SK-N-SH (cell line): ENCODE results near the gene MRPL46. TPM values are rescaled to one million over a fixed set of nuclear protein-coding genes. Genes with fewer than 3 reads are reported as not detected.

Source experiments
- CTCF ChIA-PET: fragments of 300-600, 350-600 bp; formaldehyde crosslinking; extraction: SDS; loops from one replicate; lab custom pipeline; 2021; lab: Yijun Ruan, JAX
- POLR2A ChIA-PET: fragments of 350-600 bp; sonication (Branson Sonifier 250); formaldehyde crosslinking; extraction: SDS; loops from one replicate; lab custom pipeline; 2020; ENCODE audit warnings: antibody characterized with exemption, inconsistent platforms; lab: Yijun Ruan, JAX
- DNase-seq: peaks from one replicate; pipeline ENCODE4 v3.0.0; 2012
- H2AFZ ChIP-seq: fragments of 200-600 bp; sonication (generic); 2 replicates; pipeline ENCODE4 v1.8.1; 2016; ENCODE audit warnings: antibody characterized with exemption, mild to moderate bottlenecking, low read depth
- H3F3A ChIP-seq: fragments of 200-600 bp; sonication (generic); replicated peaks from 2 replicates; pipeline ENCODE3; 2016; ENCODE audit warnings: antibody characterized with exemption, mild to moderate bottlenecking; ENCODE audit not compliant: insufficient read depth
- H3K27ac ChIP-seq, 2 experiments: fragments of 200-500 bp in 1 of 2; fragments of 200-600 bp in 1 of 2; sonication (Bioruptor generic) in 1 of 2; sonication (generic), shearing (Covaris generic) in 1 of 2; 2 replicates each; pipeline versions ENCODE4 v1.5.1 to v1.6.1; 2014 to 2016; ENCODE audit warnings: low read depth in 2 of 2, inconsistent platforms in 1 of 2, low read length in 1 of 2, mild to moderate bottlenecking in 1 of 2, mixed read lengths in 1 of 2
- H3K27me3 ChIP-seq: fragments of 200-600 bp; sonication (generic), shearing (Covaris generic); 2 replicates; pipeline ENCODE4 v1.6.1; 2016; ENCODE audit warnings: mixed run types; ENCODE audit not compliant: insufficient read depth
- H3K36me3 ChIP-seq, 2 experiments: fragments of 200-500 bp in 1 of 2; fragments of 200-600 bp in 1 of 2; sonication (Bioruptor generic) in 1 of 2; sonication (generic) in 1 of 2; replicated peaks in 1 of 2; 2 replicates each; pipeline versions ENCODE3 to v1.5.1; 2014 to 2016; ENCODE audit warnings: low read length in 1 of 2, mild to moderate bottlenecking in 1 of 2; ENCODE audit not compliant: insufficient read depth in 2 of 2, control insufficient read depth in 1 of 2
- H3K4me1 ChIP-seq, 2 experiments: fragments of 200-500 bp in 1 of 2; fragments of 200-600 bp in 1 of 2; sonication (Bioruptor generic) in 1 of 2; sonication (generic), shearing (Covaris generic) in 1 of 2; 2 replicates each; pipeline versions ENCODE4 v1.5.1 to v1.6.1; 2014 to 2016; ENCODE audit warnings: low read depth in 1 of 2, low read length in 1 of 2, mixed run types in 1 of 2; ENCODE audit not compliant: insufficient read depth in 2 of 2, control insufficient read depth in 1 of 2
- H3K4me2 ChIP-seq: fragments of 200-600 bp; sonication (generic), shearing (Covaris generic); 2 replicates; pipeline ENCODE4 v1.6.1; 2017; ENCODE audit warnings: mixed run types
- H3K4me3 ChIP-seq, 2 experiments: fragments of 200-500 bp in 1 of 2; fragments of 200-600 bp in 1 of 2; sonication (Bioruptor generic) in 1 of 2; sonication (generic), shearing (Covaris generic) in 1 of 2; 2 replicates each; pipeline versions ENCODE4 v1.5.1 to v1.8.1; 2014 to 2016; ENCODE audit warnings: low read depth in 2 of 2, inconsistent platforms in 1 of 2, low read length in 1 of 2, mild to moderate bottlenecking in 1 of 2, mixed read lengths in 1 of 2, moderate library complexity in 1 of 2
- H3K79me2 ChIP-seq: fragments of 200-600 bp; sonication (generic); 2 replicates; pipeline ENCODE4 v1.8.1; 2017; ENCODE audit warnings: mild to moderate bottlenecking; ENCODE audit not compliant: insufficient read depth
- H3K9ac ChIP-seq: fragments of 200-600 bp; sonication (generic); 2 replicates; pipeline ENCODE4 v1.6.1; 2017; ENCODE audit warnings: mixed run types
- H3K9me2 ChIP-seq: fragments of 200-600 bp; sonication (generic); 2 replicates; pipeline ENCODE4 v1.6.1; 2017; ENCODE audit warnings: mixed run types
- H3K9me3 ChIP-seq: fragments of 200-600 bp; sonication (generic); 2 replicates; pipeline ENCODE4 v1.6.1; 2017; ENCODE audit warnings: mixed run types, mild to moderate bottlenecking, moderate library complexity
- H4K20me1 ChIP-seq: fragments of 200-600 bp; sonication (generic); 2 replicates; pipeline ENCODE4 v1.6.1; 2017; ENCODE audit warnings: mild to moderate bottlenecking, mixed run types; ENCODE audit not compliant: insufficient read depth
- EP300 ChIP-seq, 2 experiments: IDR thresholded peaks; 2 replicates each; pipeline versions ENCODE4 v1.4.0 to v1.6.1; 2012; ENCODE audit warnings: borderline replicate concordance in 1 of 2, low read depth in 1 of 2, low read length in 1 of 2
- FOSL2 ChIP-seq: IDR thresholded peaks from 2 replicates; pipeline ENCODE4 v1.4.0; 2012; ENCODE audit warnings: low read depth, mild to moderate bottlenecking, moderate library complexity, borderline replicate concordance
- FOXJ3 ChIP-seq: sonication (generic); formaldehyde crosslinking; IDR thresholded peaks from 2 replicates; pipeline ENCODE4 v1.5.1; 2020; ENCODE audit warnings: mild to moderate bottlenecking, missing genetic modification reagents
- FOXM1 ChIP-seq: IDR thresholded peaks from 2 replicates; pipeline ENCODE4 v1.4.0; 2012; ENCODE audit warnings: low read depth, mild to moderate bottlenecking
- GABPA ChIP-seq: IDR thresholded peaks from 2 replicates; pipeline ENCODE4 v1.4.0; 2012; ENCODE audit warnings: low read depth, mild to moderate bottlenecking
- GATA2 ChIP-seq: sonication (generic); formaldehyde crosslinking; IDR thresholded peaks from 2 replicates; pipeline ENCODE4 v1.5.0; 2020; ENCODE audit warnings: mild to moderate bottlenecking, missing genetic modification reagents
- MEF2A ChIP-seq: IDR thresholded peaks from 2 replicates; pipeline ENCODE4 v1.4.0; 2012; ENCODE audit warnings: low read depth, borderline replicate concordance
- MXI1 ChIP-seq: IDR thresholded peaks from 2 replicates; pipeline ENCODE4 v1.6.1; 2012; ENCODE audit warnings: mild to moderate bottlenecking, low read depth, low read length, improper control_type of control experiment
- RAD21 ChIP-seq: IDR thresholded peaks from 2 replicates; pipeline ENCODE4 v1.6.1; 2012; ENCODE audit warnings: mild to moderate bottlenecking, low read length
- RCOR1 ChIP-seq: fragments of 150-350 bp; IDR thresholded peaks from 2 replicates; pipeline ENCODE4 v1.6.1; 2017; ENCODE audit warnings: antibody characterized with exemption, low read length
- RXRA ChIP-seq: IDR thresholded peaks from 2 replicates; pipeline ENCODE4 v1.4.0; 2012; ENCODE audit warnings: low read depth, mild to moderate bottlenecking, borderline replicate concordance
- SIN3A ChIP-seq: IDR thresholded peaks from 2 replicates; pipeline ENCODE4 v1.6.1; 2012; ENCODE audit warnings: low read depth, mild to moderate bottlenecking, low read length, moderate library complexity, borderline replicate concordance
- SMC3 ChIP-seq: IDR thresholded peaks from 2 replicates; pipeline ENCODE4 v1.6.1; 2012; ENCODE audit warnings: low read depth, low read length, improper control_type of control experiment
- TAF1 ChIP-seq: IDR thresholded peaks from 2 replicates; pipeline ENCODE4 v1.6.1; 2012; ENCODE audit warnings: low read depth, mild to moderate bottlenecking, low read length, moderate library complexity, borderline replicate concordance
- TCF12 ChIP-seq: IDR thresholded peaks from 2 replicates; pipeline ENCODE4 v1.4.0; 2012
- TEAD4 ChIP-seq: IDR thresholded peaks from 2 replicates; pipeline ENCODE4 v1.4.0; 2012; ENCODE audit warnings: mild to moderate bottlenecking, borderline replicate concordance; ENCODE audit not compliant: insufficient read depth
- YY1 ChIP-seq: IDR thresholded peaks from 2 replicates; pipeline ENCODE4 v1.4.0; 2012; ENCODE audit warnings: low read depth, mild to moderate bottlenecking
- WGBS: methylation state at CpG from one replicate; pipeline ENCODE4 v1.1.6; 2017; ENCODE audit warnings: low lambda C conversion rate; 5-methylcytosine and 5-hydroxymethylcytosine counted together
- polyA plus RNA-seq, 3 experiments: library from polyadenylated mRNA; depleted of rRNA; stranded (reverse); fragments of >200 nt; gene quantifications; 2 replicates each; pipeline ENCODE4 v1.2.3, GENCODE V29; 2012
- TF ChIP-seq, protein P1 (sequence below): IDR thresholded peaks from 2 replicates; pipeline ENCODE4 v1.4.0; 2012; ENCODE audit warnings: low read depth, borderline replicate concordance
- TF ChIP-seq, protein P2 (sequence below): fragments of 150-350 bp; IDR thresholded peaks from 2 replicates; pipeline ENCODE4 v1.6.1; 2016; ENCODE audit warnings: mild to moderate bottlenecking, low read depth, low read length
- TF ChIP-seq, protein P3 (sequence below): IDR thresholded peaks from 2 replicates; pipeline ENCODE4 v1.4.0; 2012; ENCODE audit warnings: low read depth, borderline replicate concordance
- TF ChIP-seq, protein P4 (sequence below): IDR thresholded peaks from 2 replicates; pipeline ENCODE4; 2012
- TF ChIP-seq, protein P5 (sequence below): fragments of 150-350 bp; IDR thresholded peaks from 2 replicates; pipeline ENCODE4 v1.6.1; 2017; ENCODE audit warnings: antibody characterized with exemption, low read length, low read depth, borderline replicate concordance
- TF ChIP-seq, protein P6 (sequence below): IDR thresholded peaks from 2 replicates; pipeline ENCODE4 v1.4.0; 2012; ENCODE audit warnings: low read depth

MRPL46 gene
- polyA plus RNA-seq, 1 of the 3 experiments (the other 2 are of a cell fraction), result 33.8 TPM

DNA sequence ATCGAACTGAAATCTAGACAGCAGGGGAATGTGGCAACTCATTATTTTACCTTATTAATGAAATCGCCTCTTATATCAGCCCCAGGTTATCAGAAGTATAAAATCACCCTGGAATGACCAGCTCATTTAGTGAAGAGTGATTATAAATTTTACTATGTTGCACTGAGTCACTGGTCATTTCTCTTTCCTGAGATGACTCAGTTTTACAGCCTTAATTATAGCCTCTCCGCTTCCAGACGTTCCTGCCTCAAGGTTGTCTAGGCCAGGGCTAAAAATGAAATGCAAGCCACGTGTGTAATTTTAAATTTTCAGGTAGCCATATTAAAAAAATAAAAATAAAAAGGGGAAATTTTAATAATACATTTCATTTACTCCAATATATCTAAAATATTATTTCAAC, 46.0 kb upstream of the MRPL46 start:
- POLR2A ChIA-PET, result no interaction called here
- Histone ChIP-seq H3K4me3 (no peak overlapping the region), H3K9me3 (no peaks in the 10 kb centered on the region), H3K27me3 (no peaks in the 10 kb centered on the region), H3K27ac (no peak overlapping the region), H3K9ac (no peak overlapping the region), H3K9me2 (no peaks in the 10 kb centered on the region), H3K36me3 (peaks cover 6 to 45% of the 10 kb centered on the region in 2 experiments), H3F3A (no peaks in the 10 kb centered on the region), H3K4me2 (no peak overlapping the region), H2AFZ (no peak overlapping the region), H3K79me2 (no peaks in the 10 kb centered on the region), H3K4me1 (no peaks in the 10 kb centered on the region), H4K20me1 (no peaks in the 10 kb centered on the region)
- 81% methylated on average over 5 of the region's 5 CpGs for WGBS
- TF ChIP-seq FOXM1, result no peak
- TF ChIP-seq MXI1, result no peak
- TF ChIP-seq, protein P1, sequence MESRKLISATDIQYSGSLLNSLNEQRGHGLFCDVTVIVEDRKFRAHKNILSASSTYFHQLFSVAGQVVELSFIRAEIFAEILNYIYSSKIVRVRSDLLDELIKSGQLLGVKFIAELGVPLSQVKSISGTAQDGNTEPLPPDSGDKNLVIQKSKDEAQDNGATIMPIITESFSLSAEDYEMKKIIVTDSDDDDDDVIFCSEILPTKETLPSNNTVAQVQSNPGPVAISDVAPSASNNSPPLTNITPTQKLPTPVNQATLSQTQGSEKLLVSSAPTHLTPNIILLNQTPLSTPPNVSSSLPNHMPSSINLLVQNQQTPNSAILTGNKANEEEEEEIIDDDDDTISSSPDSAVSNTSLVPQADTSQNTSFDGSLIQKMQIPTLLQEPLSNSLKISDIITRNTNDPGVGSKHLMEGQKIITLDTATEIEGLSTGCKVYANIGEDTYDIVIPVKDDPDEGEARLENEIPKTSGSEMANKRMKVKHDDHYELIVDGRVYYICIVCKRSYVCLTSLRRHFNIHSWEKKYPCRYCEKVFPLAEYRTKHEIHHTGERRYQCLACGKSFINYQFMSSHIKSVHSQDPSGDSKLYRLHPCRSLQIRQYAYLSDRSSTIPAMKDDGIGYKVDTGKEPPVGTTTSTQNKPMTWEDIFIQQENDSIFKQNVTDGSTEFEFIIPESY, result no peak
- no peak for TF ChIP-seq TAF1
- no peak for TF ChIP-seq SIN3A
- TF ChIP-seq EP300 (IDR thresholded peaks at IDR 0.05; ENCODE audit: borderline replicate concordance in 1 of 2, low read depth in 1 of 2, low read length in 1 of 2), result no peak
- TF ChIP-seq, protein P2, sequence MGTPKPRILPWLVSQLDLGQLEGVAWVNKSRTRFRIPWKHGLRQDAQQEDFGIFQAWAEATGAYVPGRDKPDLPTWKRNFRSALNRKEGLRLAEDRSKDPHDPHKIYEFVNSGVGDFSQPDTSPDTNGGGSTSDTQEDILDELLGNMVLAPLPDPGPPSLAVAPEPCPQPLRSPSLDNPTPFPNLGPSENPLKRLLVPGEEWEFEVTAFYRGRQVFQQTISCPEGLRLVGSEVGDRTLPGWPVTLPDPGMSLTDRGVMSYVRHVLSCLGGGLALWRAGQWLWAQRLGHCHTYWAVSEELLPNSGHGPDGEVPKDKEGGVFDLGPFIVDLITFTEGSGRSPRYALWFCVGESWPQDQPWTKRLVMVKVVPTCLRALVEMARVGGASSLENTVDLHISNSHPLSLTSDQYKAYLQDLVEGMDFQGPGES, result no peak
- TF ChIP-seq GABPA, result no peak
- no peak for TF ChIP-seq FOXJ3 (CRISPR knock-in tag)
- no peak for TF ChIP-seq FOSL2
- CTCF ChIA-PET, result no interaction called here
- no peak for DNase-seq

DNA sequence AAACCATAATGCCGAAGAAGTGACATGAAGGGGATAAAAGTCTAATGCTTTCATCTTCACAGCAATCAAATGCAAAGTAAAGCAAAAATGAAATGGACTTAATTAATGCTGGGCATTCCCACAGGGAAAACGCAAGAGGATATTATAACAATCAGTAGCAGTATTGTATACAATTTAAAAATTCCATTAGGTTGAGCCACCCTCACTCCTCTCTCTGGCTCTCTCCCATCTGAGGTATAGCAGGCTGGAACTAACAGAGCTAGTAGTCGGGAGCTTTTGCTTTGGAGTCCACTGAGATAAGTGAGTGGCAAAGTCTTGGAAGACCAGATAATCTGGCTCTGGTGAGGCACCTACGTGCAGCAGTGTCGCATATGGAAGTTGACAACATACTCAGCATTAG, 45.4 kb upstream of the MRPL46 start:
- Histone ChIP-seq H3F3A (no peaks in the 10 kb centered on the region), H3K79me2 (no peaks in the 10 kb centered on the region), H3K4me1 (no peaks in the 10 kb centered on the region), H2AFZ (no peak overlapping the region), H3K4me3 (no peak overlapping the region), H3K9me2 (no peaks in the 10 kb centered on the region), H3K27me3 (no peaks in the 10 kb centered on the region), H3K27ac (no peak overlapping the region), H3K36me3 (peaks cover 9 to 46% of the 10 kb centered on the region in 2 experiments), H4K20me1 (no peaks in the 10 kb centered on the region), H3K9me3 (no peaks in the 10 kb centered on the region), H3K9ac (no peak overlapping the region), H3K4me2 (no peak overlapping the region)
- no peak for TF ChIP-seq RCOR1
- TF ChIP-seq TCF12, result no peak
- TF ChIP-seq, protein P3, sequence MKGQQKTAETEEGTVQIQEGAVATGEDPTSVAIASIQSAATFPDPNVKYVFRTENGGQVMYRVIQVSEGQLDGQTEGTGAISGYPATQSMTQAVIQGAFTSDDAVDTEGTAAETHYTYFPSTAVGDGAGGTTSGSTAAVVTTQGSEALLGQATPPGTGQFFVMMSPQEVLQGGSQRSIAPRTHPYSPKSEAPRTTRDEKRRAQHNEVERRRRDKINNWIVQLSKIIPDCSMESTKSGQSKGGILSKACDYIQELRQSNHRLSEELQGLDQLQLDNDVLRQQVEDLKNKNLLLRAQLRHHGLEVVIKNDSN, result no peak
- no peak for TF ChIP-seq TEAD4
- TF ChIP-seq EP300 (IDR thresholded peaks at IDR 0.05; ENCODE audit: borderline replicate concordance in 1 of 2, low read depth in 1 of 2, low read length in 1 of 2), result no peak
- TF ChIP-seq FOXM1, result no peak
- no peak for TF ChIP-seq SMC3
- TF ChIP-seq RXRA, result no peak
- no peak for TF ChIP-seq FOSL2
- TF ChIP-seq YY1, result no peak
- no peak for TF ChIP-seq GABPA
- TF ChIP-seq, protein P4, sequence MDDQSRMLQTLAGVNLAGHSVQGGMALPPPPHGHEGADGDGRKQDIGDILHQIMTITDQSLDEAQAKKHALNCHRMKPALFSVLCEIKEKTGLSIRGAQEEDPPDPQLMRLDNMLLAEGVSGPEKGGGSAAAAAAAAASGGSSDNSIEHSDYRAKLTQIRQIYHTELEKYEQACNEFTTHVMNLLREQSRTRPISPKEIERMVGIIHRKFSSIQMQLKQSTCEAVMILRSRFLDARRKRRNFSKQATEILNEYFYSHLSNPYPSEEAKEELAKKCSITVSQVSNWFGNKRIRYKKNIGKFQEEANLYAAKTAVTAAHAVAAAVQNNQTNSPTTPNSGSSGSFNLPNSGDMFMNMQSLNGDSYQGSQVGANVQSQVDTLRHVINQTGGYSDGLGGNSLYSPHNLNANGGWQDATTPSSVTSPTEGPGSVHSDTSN, result no peak
- no peak for TF ChIP-seq RAD21
- TF ChIP-seq SIN3A, result no peak
- TF ChIP-seq MEF2A, result no peak
- no peak for TF ChIP-seq GATA2
- TF ChIP-seq, protein P5, sequence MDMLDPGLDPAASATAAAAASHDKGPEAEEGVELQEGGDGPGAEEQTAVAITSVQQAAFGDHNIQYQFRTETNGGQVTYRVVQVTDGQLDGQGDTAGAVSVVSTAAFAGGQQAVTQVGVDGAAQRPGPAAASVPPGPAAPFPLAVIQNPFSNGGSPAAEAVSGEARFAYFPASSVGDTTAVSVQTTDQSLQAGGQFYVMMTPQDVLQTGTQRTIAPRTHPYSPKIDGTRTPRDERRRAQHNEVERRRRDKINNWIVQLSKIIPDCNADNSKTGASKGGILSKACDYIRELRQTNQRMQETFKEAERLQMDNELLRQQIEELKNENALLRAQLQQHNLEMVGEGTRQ, result no peak
- TF ChIP-seq, protein P6, sequence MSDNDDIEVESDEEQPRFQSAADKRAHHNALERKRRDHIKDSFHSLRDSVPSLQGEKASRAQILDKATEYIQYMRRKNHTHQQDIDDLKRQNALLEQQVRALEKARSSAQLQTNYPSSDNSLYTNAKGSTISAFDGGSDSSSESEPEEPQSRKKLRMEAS, result no peak
- ChIA-PET CTCF (interaction anchor here (0.7 kb wide), 1 partner anchor 322 kb away, joined by 4 read pairs; no protein-coding TSS in a partner anchor), POLR2A (no interaction called here)
- DNase-seq, result no peak
- WGBS, result 98% methylated on average over 5 of the region's 5 CpGs
